Ecto neural progenitor cell (in vitro differentiated cells): ENCODE measurements around the gene TMEM161B.
"Not testable (repeated sequence)": the region's sequence is repeated elsewhere in the genome, so short reads cannot be mapped to it uniquely, and the experiment has no call there.

Experiments used
- DNase-seq: peaks from one replicate; pipeline ENCODE4 v3.0.0-alpha.2; 2018; ENCODE audit warnings: low spot score

Gene TMEM161B

GRCh38 chr5:88268385-88269184 is at the start of gene TMEM161B:
Gene TMEM161B, minus strand, starts transcription at chr5:88268845. Its CDS starts 122 bp downstream, at chr5:88268723.
- peak; percentile 84 for DNase-seq

GRCh38 chr5:88304356-88304755 is 35.7 kb upstream of the TMEM161B start:
- no peak for DNase-seq

- no peak for DNase-seq
Observed at GRCh38 chr5:88298425-88298824, 29.8 kb upstream of the TMEM161B start.

- no peak for DNase-seq
Observed at GRCh38 chr5:88290801-88291200, 22.2 kb upstream of the TMEM161B start.

GRCh38 chr5:88288528-88289197 is 20.0 kb upstream of the TMEM161B start:
- DNase-seq: no peak

- DNase-seq: no peak
Observed at GRCh38 chr5:88287846-88288527, 19.3 kb upstream of the TMEM161B start.

- DNase-seq: no peak
Observed at GRCh38 chr5:88287302-88287701, 18.7 kb upstream of the TMEM161B start.

- DNase-seq: no peak
Observed at GRCh38 chr5:88283690-88284089, 15.0 kb upstream of the TMEM161B start.

GRCh38 chr5:88281322-88281721 is 12.7 kb upstream of the TMEM161B start:
- no peak for DNase-seq

- no peak for DNase-seq
Observed at GRCh38 chr5:88279584-88279983, 10.9 kb upstream of the TMEM161B start.

- no peak for DNase-seq
Observed at GRCh38 chr5:88276378-88276777, 7.7 kb upstream of the TMEM161B start.

- DNase-seq: no peak
Observed at GRCh38 chr5:88275581-88275980, 6.9 kb upstream of the TMEM161B start.

GRCh38 chr5:88269222-88269771 is 652 bp upstream of the TMEM161B start:
- DNase-seq: no peak

- not testable (repeated sequence) for DNase-seq
Observed at GRCh38 chr5:88264565-88264964, 4.1 kb downstream of the TMEM161B start.

- DNase-seq: no peak
Observed at GRCh38 chr5:88263349-88263748, 5.3 kb downstream of the TMEM161B start.

GRCh38 chr5:88262116-88262515 is 6.5 kb downstream of the TMEM161B start:
- no peak for DNase-seq

GRCh38 chr5:88258636-88259035 is 10.0 kb downstream of the TMEM161B start:
- no peak for DNase-seq

- no peak for DNase-seq
Observed at GRCh38 chr5:88256872-88257271, 11.8 kb downstream of the TMEM161B start.

GRCh38 chr5:88256037-88256436 is 12.6 kb downstream of the TMEM161B start:
- DNase-seq: no peak

- DNase-seq: no peak
Observed at GRCh38 chr5:88254320-88254719, 14.3 kb downstream of the TMEM161B start.

GRCh38 chr5:88251048-88251711 is 17.5 kb downstream of the TMEM161B start:
- DNase-seq: no peak

GRCh38 chr5:88250010-88250409 is 18.6 kb downstream of the TMEM161B start:
- no peak for DNase-seq
